HT1080 (cell line): ENCODE data around the gene LFNG. TPM values are rescaled to one million over a fixed set of nuclear protein-coding genes. Genes with fewer than 3 reads are reported as not detected.

Experiments used
- DNase-seq: peaks from one replicate; pipeline ENCODE4 v3.0.0-alpha.2; 2015; ENCODE audit warnings: low read depth
- total RNA-seq: library from RNA; depleted of rRNA; stranded (reverse); fragments of >200 nt; shearing (Covaris generic); gene quantifications from 2 replicates; pipeline ENCODE4 v1.2.3, GENCODE V29; 2014

The LFNG gene
- total RNA-seq, 1 experiment from 2014 or later, result 8.3 TPM

DNA sequence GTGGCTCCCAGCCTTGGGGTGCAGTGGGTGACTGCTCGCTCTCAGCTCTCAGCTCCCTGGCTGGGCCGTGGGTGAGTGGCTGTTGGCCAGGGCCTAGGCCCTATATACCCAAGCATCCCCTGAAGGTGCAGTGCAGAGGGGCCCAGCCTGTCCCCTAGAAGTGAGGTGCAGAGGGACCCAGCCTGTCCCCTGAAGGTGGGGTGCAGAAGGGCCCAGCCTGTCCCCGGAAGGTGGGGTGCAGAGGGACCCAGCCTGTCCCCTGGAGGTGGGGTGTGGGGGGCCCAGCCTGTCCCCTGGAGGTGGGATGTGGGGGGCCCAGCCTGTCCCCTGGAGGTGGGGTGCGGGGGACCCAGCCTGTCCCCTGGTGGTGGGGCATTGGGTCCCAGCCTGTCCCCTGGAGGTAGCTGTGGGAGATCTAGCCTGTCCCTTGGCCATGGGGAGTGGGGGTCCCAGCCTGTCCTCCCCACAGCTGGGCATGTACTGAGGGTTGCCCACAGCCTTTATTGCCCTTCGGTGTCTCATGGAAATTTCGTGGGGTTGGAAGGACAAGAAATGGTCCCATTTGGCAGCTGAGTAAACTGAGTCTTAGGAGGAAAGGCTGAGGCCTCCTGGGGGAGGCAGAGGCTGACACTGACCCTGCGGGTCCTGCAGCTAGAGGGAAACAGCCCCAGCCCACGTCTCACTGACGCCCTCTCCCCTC lies 17.5 kb upstream of the LFNG start:
- no peak for DNase-seq

DNA sequence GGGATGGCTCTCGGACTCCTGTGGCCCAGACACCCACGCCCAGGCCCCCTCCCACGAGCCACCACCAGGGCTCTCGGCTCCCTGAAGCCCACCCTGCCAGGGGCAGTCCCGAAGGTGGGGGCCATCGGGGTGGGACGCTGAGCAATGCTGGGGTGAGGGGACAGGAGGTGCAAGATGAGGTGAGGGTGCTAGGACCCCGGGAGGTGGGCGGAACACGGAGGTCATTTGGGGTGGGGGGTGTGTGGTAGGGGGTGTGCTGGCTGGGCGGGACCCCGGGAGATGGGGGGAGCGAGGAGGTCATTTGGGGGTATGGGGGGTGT lies 17.0 kb upstream of the LFNG start:
- no peak for DNase-seq

GRCh38 chr7:2503056-2503941 lies 16.3 kb upstream of the LFNG start:
- no peak for DNase-seq

GRCh38 chr7:2504128-2504888 lies 15.3 kb upstream of the LFNG start:
- DNase-seq, result no peak

DNA sequence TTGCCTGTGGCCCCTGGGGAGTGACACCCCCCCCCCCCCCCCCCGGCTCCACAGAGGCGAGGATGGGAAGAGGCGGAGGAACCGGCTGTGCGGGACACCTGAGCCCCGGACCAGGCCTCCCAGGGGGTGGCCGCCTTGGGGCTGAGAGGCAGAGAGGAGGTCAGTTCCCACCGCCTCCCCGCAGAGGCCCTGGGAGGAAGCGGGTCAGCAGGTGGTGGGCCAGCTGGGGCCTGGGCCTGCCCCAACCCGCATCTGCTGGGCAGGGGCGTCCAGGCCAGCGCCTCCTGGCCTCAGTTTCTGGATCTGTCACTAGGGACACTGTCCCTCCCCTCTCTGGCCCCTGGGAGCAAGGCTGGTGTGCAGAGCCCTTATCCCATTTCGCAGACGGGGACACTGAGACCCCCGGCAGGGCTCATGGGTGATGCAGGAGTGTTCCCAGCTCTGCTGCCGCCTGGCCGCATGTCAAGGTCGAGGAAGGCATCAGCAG lies 14.6 kb upstream of the LFNG start:
- DNase-seq, result no peak

DNA sequence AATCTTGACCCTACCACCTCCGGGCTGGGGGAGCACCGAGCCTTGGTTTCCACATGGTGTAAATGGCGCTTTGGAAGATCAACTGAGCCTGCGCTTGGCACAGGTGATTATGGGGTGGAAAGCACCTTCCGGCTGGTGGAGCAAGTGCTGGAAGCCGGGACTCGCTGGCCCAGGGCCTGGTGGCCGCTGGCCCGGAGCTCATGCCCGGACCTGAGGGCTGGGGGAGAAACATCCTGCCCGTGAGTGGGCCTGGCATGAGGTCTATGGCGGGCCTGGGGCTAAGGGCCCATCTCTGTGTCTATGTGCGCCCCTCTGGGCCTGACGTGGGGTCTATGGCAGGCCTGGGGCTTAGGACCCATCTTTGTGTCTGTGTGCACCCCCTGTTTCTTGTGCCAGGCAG lies 14.2 kb upstream of the LFNG start:
- DNase-seq, result no peak

DNA sequence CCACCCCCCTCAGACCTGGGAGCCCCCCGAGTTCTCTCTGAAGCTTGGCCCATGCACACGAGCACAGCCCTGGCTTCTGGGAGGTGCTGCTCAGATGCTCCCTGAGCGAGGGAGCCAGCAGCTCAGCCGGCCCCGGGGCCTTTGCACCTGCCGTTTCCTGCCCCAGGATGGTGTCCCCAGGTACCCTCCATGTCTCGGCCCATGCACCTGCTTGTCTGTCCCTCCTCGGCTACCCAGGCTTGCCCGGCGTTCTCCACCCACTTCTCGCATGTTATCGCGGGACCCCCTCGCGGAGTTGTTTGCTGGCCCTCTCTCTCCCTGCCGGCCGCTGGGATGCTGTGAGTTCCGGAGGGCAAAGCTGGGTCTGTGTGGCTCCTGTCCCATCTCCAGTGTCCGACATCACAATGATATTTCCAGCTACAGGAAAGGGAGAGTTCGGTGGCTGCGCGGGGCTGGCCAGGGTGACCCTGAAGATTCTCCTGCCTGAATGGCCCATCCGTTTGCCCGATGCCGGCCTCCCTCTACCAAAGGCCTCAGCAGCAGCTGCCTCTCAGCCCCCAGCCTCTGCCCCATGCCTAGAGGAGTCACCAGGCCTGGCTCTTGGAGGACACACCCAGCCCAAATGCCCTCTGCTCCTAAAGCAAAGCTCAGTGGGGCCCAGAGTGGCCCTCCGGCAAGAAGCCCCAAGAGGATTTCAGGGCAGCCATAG lies 12.2 kb upstream of the LFNG start:
- no peak for DNase-seq

DNA sequence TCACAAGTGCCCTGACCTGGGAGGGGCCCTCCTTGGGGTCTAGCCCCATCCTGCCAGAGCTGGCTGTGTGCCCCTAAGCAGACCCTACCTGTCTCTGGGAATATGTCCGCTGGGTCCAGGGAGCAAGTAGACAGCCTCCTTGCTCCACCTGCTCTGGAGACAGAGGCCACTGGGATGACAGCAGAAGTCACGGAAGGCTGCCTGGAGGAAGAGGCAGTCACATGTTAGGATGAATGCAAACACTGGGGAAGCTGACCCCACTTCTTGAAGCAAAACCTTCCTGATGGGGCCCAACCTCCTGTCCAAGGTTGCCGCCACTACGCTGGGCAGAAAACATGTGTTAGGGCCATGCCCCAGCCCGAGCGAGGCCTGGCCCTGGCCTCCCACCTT lies 11.7 kb upstream of the LFNG start:
- no peak for DNase-seq

DNA sequence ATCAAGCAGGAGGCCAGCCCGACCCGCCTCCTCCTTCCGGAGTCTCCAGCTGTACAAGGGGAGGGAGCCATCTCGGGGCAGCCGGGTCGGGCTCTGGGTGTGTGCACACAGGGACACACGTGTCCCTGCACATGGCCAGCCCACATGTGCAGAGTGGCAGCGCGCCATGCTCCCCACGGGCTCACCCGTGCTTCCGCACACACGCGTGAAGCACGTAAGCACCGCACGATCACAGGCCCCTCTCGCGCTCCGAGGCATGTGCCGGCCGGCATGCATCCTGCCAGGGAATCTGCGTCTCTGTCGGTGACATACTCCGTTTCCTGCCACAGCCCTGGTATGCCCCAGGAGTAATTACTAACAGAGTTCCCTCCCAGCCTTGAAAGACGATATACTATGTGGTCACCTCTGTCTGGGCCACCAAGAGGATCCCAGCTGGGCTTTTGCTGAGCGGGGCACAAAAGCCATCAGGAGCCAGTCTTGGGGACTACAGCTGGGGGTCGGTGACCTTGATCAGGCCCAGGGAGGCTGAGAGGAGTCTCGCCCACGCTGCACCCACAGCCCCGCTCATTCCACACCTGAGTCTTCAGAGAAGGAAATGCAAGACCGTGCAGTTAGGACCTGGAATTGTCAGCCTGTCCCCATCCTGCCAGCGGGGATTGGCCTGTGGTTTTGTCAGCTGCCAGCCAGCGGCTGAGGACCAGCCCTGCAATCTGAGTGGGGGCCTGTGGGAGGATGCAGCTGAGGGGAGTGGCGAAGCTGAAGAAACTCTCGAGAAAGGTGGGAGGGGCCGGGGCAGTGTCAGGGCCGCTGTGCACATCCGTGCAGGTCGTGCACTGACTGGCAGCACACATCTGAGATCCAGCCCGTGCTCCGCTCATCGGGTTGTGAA lies 11.0 kb upstream of the LFNG start:
- DNase-seq, result peak; percentile 57

DNA sequence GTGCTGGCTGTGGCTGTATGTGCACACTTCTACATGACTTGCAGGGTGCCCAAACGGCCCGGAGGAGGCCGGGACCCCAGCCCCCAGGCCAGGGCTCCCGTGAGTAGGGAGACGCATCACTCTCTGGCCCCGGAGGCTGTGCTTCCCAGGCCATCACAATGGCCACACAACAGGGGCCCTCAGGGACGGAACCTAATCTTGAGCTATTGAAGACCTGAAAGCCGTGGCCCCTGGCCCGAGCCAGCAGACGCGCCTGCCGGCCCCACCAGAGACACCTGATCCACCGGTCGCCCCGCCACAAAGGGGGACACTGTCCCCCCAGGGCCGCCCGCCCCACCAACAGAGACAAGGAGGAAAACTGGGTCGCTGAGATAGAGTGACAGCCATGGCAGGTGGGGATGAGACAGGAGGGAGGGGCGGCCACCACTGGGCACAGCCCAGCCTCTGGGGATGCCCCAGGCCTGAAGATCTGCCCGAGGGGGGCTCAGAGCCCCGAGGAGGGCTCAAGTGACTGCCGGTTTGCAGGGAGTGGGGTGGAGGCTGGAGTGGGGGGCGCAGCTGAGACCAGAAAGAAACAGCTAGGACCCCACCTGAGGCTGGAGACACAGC lies 10.2 kb upstream of the LFNG start:
- no peak for DNase-seq

- no peak for DNase-seq
These were observed 9.3 kb upstream of the LFNG start for GRCh38 chr7:2510130-2510776.

DNA sequence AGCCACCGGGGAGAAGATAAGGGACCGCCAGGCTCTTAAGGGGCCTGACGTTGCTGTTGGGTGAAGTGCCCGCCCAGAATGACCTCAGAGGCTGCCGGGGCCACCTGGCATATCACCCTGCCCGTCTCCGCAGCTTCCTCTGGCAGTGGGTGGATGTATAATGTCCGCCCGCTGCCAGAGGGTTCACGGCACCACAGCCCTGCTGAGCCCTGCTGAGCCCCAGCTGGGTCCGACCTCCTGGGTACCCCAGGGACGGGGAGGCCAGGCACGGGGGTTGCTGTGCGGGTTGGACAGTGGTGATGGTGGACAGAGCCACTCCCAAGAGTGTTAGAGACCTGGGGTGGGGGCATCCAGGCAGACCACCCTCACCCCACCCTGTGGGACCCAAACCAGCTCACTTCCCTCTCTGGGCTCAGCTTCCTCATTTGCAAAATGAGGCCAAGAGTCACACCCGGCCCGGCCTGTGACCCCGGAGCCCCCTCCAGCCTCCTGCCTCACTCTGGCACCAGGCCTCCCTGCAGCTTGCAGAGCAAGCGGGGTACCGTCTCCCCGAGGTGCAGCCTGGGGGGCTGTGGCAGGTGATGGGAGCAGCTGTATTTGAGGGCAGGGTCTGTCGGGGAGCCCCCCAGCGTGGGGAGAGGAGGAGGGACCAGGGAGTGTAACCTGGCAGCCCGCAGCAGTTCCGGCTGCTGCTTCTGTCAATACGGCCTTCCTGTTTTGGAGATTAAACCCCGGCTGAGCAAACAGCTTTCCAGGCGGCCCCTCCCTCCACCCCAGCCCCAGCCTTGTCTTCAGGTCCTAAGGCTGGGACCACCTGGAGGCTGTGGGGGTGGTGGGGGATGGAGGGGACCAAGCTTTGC lies 8.4 kb upstream of the LFNG start:
- DNase-seq, result no peak

DNA sequence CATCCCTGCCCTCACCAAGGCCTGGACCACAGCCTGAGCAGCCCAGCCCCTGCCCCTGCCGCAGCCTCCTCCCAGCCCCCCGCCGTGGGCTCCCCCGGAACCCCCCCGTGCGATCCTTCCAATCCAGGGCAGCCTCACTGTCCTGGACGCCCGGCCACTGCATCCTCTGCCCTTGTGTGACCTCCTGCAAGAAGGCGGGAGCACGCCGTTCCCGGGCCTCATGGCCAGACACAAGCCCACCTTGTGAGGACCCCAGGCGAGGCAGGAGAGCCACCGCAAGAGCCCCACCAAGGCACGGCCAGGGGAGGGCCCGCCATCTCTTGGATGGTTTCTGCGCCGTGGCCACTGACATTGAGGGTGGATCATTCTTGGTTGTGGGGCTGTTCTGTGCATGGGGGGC lies 7.8 kb upstream of the LFNG start:
- DNase-seq, result no peak

- DNase-seq, result no peak
These were observed 7.4 kb upstream of the LFNG start for GRCh38 chr7:2512179-2512661.

DNA sequence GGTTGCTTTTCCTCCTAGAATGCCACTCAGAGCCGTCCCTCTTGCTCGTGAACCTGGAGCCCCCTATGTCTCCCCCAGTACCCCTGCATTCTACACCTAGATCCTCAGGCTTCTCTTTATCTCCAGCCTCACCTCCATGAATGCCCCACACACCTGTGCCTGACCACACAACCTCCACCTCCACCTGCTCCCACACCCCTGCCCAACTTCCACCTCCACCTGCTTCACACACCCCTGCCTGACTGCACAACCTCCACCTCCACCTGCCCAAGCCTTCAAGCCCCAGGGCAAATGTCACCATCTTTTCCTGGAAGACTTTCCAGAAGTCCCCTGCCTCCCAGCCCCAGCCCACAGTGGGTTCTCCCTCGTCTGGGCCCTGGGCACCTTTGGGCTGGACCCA lies 6.9 kb upstream of the LFNG start:
- no peak for DNase-seq

- DNase-seq, result no peak
These were observed 5.9 kb upstream of the LFNG start for GRCh38 chr7:2513702-2514101.

- no peak for DNase-seq
These were observed 4.8 kb upstream of the LFNG start for GRCh38 chr7:2514473-2515423.
